Tibial artery (tissue), 4 donors: ENCODE results near the gene GHR.

Source experiments
- DNase-seq, 2 donors: peaks; one replicate each; pipeline ENCODE4 v3.0.0-alpha.2; 2019
- H3K27ac ChIP-seq, 2 donors: fragments of 200-600 bp; sonication (generic) in 1 of 2; 1 replicate in 1 of 2; 2 replicates in 1 of 2; pipeline ENCODE4 v1.5.1; 2018 to 2019; ENCODE audit warnings: mild to moderate bottlenecking in 1 of 2
- H3K27me3 ChIP-seq, 2 donors: fragments of 200-600 bp; sonication (generic) in 1 of 2; one replicate each; pipeline versions ENCODE4 v1.5.1 to v1.6.0; 2016 to 2019
- H3K36me3 ChIP-seq, 3 donors: fragments of 200-600 bp; sonication (generic) in 2 of 3; one replicate each; pipeline ENCODE4 v1.5.1; 2016 to 2019; ENCODE audit warnings: mild to moderate bottlenecking in 2 of 3
- H3K4me1 ChIP-seq, 4 donors: fragments of 200-600 bp; sonication (generic) in 2 of 4; 1 replicate in 3 of 4; 2 replicates in 1 of 4; pipeline ENCODE4 v1.5.1; 2016 to 2019
- H3K4me3 ChIP-seq, 2 donors: fragments of 200-600 bp; sonication (generic) in 1 of 2; 1 replicate in 1 of 2; 2 replicates in 1 of 2; pipeline ENCODE4 v1.5.1; 2018 to 2019; ENCODE audit warnings: mild to moderate bottlenecking in 2 of 2
- H3K9me3 ChIP-seq, 3 donors: fragments of 200-600 bp; sonication (generic) in 1 of 3; one replicate each; pipeline ENCODE4 v1.5.1; 2016 to 2019
- CTCF ChIP-seq, 2 experiments: fragments of 200-600 bp in 1 of 2; fragments of 450-650 bp in 1 of 2; IDR thresholded peaks; one replicate each; pipeline ENCODE4 v1.5.1; 2017 to 2019; ENCODE audit warnings: antibody characterized with exemption in 2 of 2, mild to moderate bottlenecking in 1 of 2, moderate library complexity in 1 of 2
- intact Hi-C: fragments of 100-400 bp; cut with DNase I; formaldehyde crosslinking; loops from one replicate; pipeline ENCODE4 v1.15.0; 2023; ENCODE audit warnings: low total_unique reads

GHR gene

GRCh38 chr5:42487077-42487476, 63.8 kb downstream of the GHR start:
- Histone ChIP-seq H3K4me3 (no peak overlapping the region), H3K27ac (no peak overlapping the region), H3K4me1 (peaks cover 0 to 12% (median 3%) of the 10 kb centered on the region in 4 donors), H3K9me3 (peaks cover 0 to 5% (median 0%) of the 10 kb centered on the region in 3 donors), H3K36me3 (peaks cover 0 to 6% (median 0%) of the 10 kb centered on the region in 3 donors), H3K27me3 (no peaks in the 10 kb centered on the region)
- no peak for DNase-seq
- intact Hi-C loops: no loop called here
- no peak for TF ChIP-seq CTCF (IDR thresholded peaks at IDR 0.05)

GRCh38 chr5:42487821-42488220, 64.6 kb downstream of the GHR start:
- H3K4me1 ChIP-seq: peaks cover 0 to 20% (median 3%) of the 10 kb centered on the region in 4 donors
- DNase-seq: no peak
- H3K4me3 ChIP-seq: no peak overlapping the region
- intact Hi-C loops: no loop called here
- no peak overlapping the region for H3K27ac ChIP-seq
- H3K27me3 ChIP-seq: no peaks in the 10 kb centered on the region
- no peak for TF ChIP-seq CTCF (IDR thresholded peaks at IDR 0.05)
- H3K9me3 ChIP-seq: no peaks in the 10 kb centered on the region
- H3K36me3 ChIP-seq: no peaks in the 10 kb centered on the region

- DNase-seq: no peak
- no peak for TF ChIP-seq CTCF (IDR thresholded peaks at IDR 0.05)
- H3K27ac ChIP-seq: peak overlapping the region in 1 of 2 donors; percentile 2
- H3K27me3 ChIP-seq: no peaks in the 10 kb centered on the region
- intact Hi-C loops: no loop called here
- H3K9me3 ChIP-seq: no peaks in the 10 kb centered on the region
- no peak overlapping the region for H3K4me3 ChIP-seq
- H3K4me1 ChIP-seq: peaks cover 0 to 23% (median 3%) of the 10 kb centered on the region in 4 donors
- H3K36me3 ChIP-seq: no peaks in the 10 kb centered on the region
Observed at GRCh38 chr5:42490831-42491230, 67.6 kb downstream of the GHR start.

- H3K27ac ChIP-seq: peak overlapping the region in 1 of 2 donors; percentile 2
- H3K27me3 ChIP-seq: no peaks in the 10 kb centered on the region
- no peaks in the 10 kb centered on the region for H3K36me3 ChIP-seq
- TF ChIP-seq CTCF (IDR thresholded peaks at IDR 0.05): no peak
- no peak overlapping the region for H3K4me3 ChIP-seq
- DNase-seq: no peak
- no peaks in the 10 kb centered on the region for H3K9me3 ChIP-seq
- intact Hi-C loops: no loop called here
- H3K4me1 ChIP-seq: peaks cover 0 to 23% (median 3%) of the 10 kb centered on the region in 4 donors
Observed at GRCh38 chr5:42491699-42492098, 68.5 kb downstream of the GHR start.

GRCh38 chr5:42492974-42493373, 69.7 kb downstream of the GHR start:
- intact Hi-C loops: no loop called here
- peaks cover 0 to 23% (median 3%) of the 10 kb centered on the region in 4 donors for H3K4me1 ChIP-seq
- no peak for DNase-seq

More at GRCh38 chr5:42492974-42493373, 69.7 kb downstream of the GHR start:
- Histone ChIP-seq H3K9me3 (no peaks in the 10 kb centered on the region), H3K27me3 (no peaks in the 10 kb centered on the region), H3K4me3 (no peak overlapping the region), H3K36me3 (no peaks in the 10 kb centered on the region), H3K27ac (no peak overlapping the region)
- TF ChIP-seq CTCF (IDR thresholded peaks at IDR 0.05): no peak
